ENCODE measurements around the gene SERPINA7. TPM values are rescaled to one million over a fixed set of nuclear protein-coding genes. Genes with fewer than 3 reads are reported as not detected.

SERPINA7 gene
- total and polyA plus RNA-seq, 10 of the 15 experiments (the other 5 are each of a cell fraction or from before 2014, with no cell fraction given), result not detected

DNA sequence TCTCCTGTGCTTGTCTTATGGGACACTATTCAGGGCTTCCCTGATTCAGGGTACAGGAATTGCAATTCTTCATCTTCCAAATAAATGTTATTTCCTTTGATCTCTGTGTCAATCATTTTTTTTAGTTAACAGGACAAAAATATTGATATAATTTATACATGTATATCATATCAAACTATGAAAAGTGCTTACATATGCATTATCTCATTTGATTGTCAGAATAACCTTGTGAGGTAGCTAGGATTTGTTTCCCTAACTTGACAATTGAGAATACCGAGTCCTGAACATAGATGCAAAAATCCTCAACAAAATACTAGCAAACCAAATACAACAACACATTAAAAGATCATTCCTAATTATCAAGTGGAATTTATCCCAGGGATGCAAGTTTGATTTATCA is 11.5 kb upstream of the SERPINA7 start:
- no peaks in the 10 kb centered on the region for H4K20me1 ChIP-seq (ENCODE audit: control insufficient read depth, insufficient read depth)
- no peaks in the 10 kb centered on the region for H3K36me3 ChIP-seq (ENCODE audit: control insufficient read depth in 2 of 2, insufficient read depth in 2 of 2, low read length in 1 of 2)
- BruUV-seq (replicated peaks), result no TSS peak
- H3K27me3 ChIP-seq (replicated peaks in 1 of 2; ENCODE audit: control insufficient read depth in 2 of 2, insufficient read depth in 2 of 2, low read length in 1 of 2), result no peaks in the 10 kb centered on the region
- ChIA-PET SMC1A (ENCODE audit: uncharacterized antibody, unreplicated experiment) (no interaction called here), POLR2A (no interaction called here), CTCF (no interaction called here), RAD21 (ENCODE audit: unreplicated experiment) (no interaction called here)
- H3K4me1 ChIP-seq (ENCODE audit: control insufficient read depth, insufficient read depth, low read length), result no peaks in the 10 kb centered on the region
- WGBS (ENCODE audit: insufficient coverage, insufficient replicate concordance, low lambda C conversion rate, missing lambda C conversion rate), result 0% methylated on average over 1 of the region's 1 CpG
- no peaks in the 10 kb centered on the region for H3K79me2 ChIP-seq (ENCODE audit: control insufficient read depth, insufficient read depth, low read length)
- no peak overlapping the region for H3K27ac ChIP-seq (ENCODE audit: control insufficient read depth, insufficient read depth)
- no peak overlapping the region for H3K9ac ChIP-seq (ENCODE audit: control insufficient read depth, insufficient read depth, low read length)
- intact Hi-C loops (cut with micrococcal nuclease; ENCODE audit: unreplicated experiment), result no loop called here
- no peak for DNase-seq (ENCODE audit: low read depth, low spot score)
- in situ Hi-C loops (cut with MboI), result no loop called here
- H3K4me2 ChIP-seq (ENCODE audit: control insufficient read depth, insufficient read depth), result no peak overlapping the region
- ATAC-seq, result no peak
- TF ChIP-seq CEBPB (IDR thresholded peaks at IDR 0.05; ENCODE audit: borderline replicate concordance in 1 of 2, low read depth in 2 of 2, low read length in 2 of 2) (no peak), BCLAF1 (IDR thresholded peaks at IDR 0.05) (no peak), E4F1 (IDR thresholded peaks at IDR 0.05; ENCODE audit: borderline replicate concordance, partially characterized antibody) (no peak), MAX (IDR thresholded peaks at IDR 0.05; ENCODE audit: low read depth, low read length) (no peak), NBN (IDR thresholded peaks at IDR 0.05) (no peak)
- FAIRE-seq, result no peak
- H3K9me3 ChIP-seq (replicated peaks; ENCODE audit: control insufficient read depth, insufficient read depth, low read length), result no peaks in the 10 kb centered on the region
- no peak overlapping the region for H3K4me3 ChIP-seq
- H2AFZ ChIP-seq (ENCODE audit: control insufficient read depth, low read depth, low read length), result no peak overlapping the region
